Colonic mucosa (tissue), 2 donors: Measurements from ENCODE around the gene C11orf91. TPM values are rescaled to one million over a fixed set of nuclear protein-coding genes. Genes with fewer than 3 reads are reported as not detected.

ENCODE experiments used
- total RNA-seq, 2 donors: library from RNA; stranded (reverse); fragmentation: NEBNext Ultra II Directional in 1 of 2; extraction: Animal tissue kit (Norgen Biotek cat#: 25700) in 1 of 2; gene quantifications; one replicate each; pipeline ENCODE4 v1.2.1, GENCODE V29; 2021
- donor health status: DM: no; HTN: no; CAD: no.
- donor health status: DM: no; HTN: no; CAD: no.

The C11orf91 gene
- total RNA-seq, 2 donors from 2014 or later, result not detected

Other genes with a start within 250 kb of the C11orf91 start
- gene CD59, start 35.6 kb upstream of the C11orf91 start, total RNA-seq, result 100 to 1,000 TPM; 268 to 399 TPM
- gene FBXO3, start 73.7 kb upstream of the C11orf91 start, total RNA-seq, result 10 to 100 TPM; 30.0 to 36.9 TPM
- gene LMO2, start 191.2 kb upstream of the C11orf91 start, total RNA-seq, result 10 to 100 TPM in 1 of 2 donors, 1 to 10 TPM in 1; 7.2 to 11.3 TPM